CD14-positive monocyte (primary cell): ENCODE results near the gene KCNAB1. TPM values are rescaled to one million over a fixed set of nuclear protein-coding genes. Genes with fewer than 3 reads are reported as not detected.
A peak's percentile ranks its signal among the peaks of the same experiment; 100 is the strongest.

ENCODE experiments used
- DNase-seq, 3 donors: peaks; one replicate each; pipeline ENCODE4 v3.0.0-alpha.2; 2011 to 2022
- H2AFZ ChIP-seq: 2 replicates; pipeline ENCODE4 v1.6.0; 2012; ENCODE audit warnings: mild to moderate bottlenecking, low read depth, low read length, inconsistent platforms; ENCODE audit not compliant: insufficient read depth, poor library complexity, severe bottlenecking
- H3K27ac ChIP-seq, 2 donors: 1 replicate in 1 of 2; 2 replicates in 1 of 2; pipeline ENCODE4 v1.5.1; 2012 to 2013; ENCODE audit warnings: low read length in 2 of 2, control low read depth in 1 of 2, inconsistent platforms in 1 of 2, low read depth in 1 of 2, mild to moderate bottlenecking in 1 of 2
- H3K27me3 ChIP-seq, 2 donors: one replicate each; pipeline versions ENCODE4 v1.6.0 to v1.6.1; 2011 to 2013; ENCODE audit warnings: low read length in 2 of 2; ENCODE audit not compliant: control insufficient read depth in 2 of 2, insufficient read depth in 2 of 2
- H3K36me3 ChIP-seq, 2 donors: replicated peaks in 1 of 2; 1 replicate in 1 of 2; 2 replicates in 1 of 2; pipeline versions ENCODE4 v1.5.1 to v1.6.1; 2012 to 2013; ENCODE audit warnings: low read length in 2 of 2, control low read depth in 1 of 2, inconsistent platforms in 1 of 2, mild to moderate bottlenecking in 1 of 2; ENCODE audit not compliant: insufficient read depth in 2 of 2, control insufficient read depth in 1 of 2
- H3K4me1 ChIP-seq, 2 donors: 1 replicate in 1 of 2; 2 replicates in 1 of 2; pipeline versions ENCODE4 v1.5.1 to v1.6.1; 2012 to 2013; ENCODE audit warnings: low read length in 2 of 2, control low read depth in 1 of 2, inconsistent platforms in 1 of 2, mild to moderate bottlenecking in 1 of 2, moderate library complexity in 1 of 2; ENCODE audit not compliant: insufficient read depth in 2 of 2, control insufficient read depth in 1 of 2
- H3K4me2 ChIP-seq: replicated peaks from 2 replicates; pipeline ENCODE3; 2012; ENCODE audit warnings: low read length, moderate library complexity, mild to moderate bottlenecking; ENCODE audit not compliant: poor library complexity, severe bottlenecking; ENCODE audit errors: extremely low read depth
- H3K4me3 ChIP-seq, 3 experiments: fragments of 200-600 bp in 1 of 3; sonication (generic) in 1 of 3; replicated peaks in 1 of 3; 1 replicate in 2 of 3; 2 replicates in 1 of 3; pipeline ENCODE4 v1.5.1; 2011 to 2013; ENCODE audit warnings: low read length in 3 of 3, mild to moderate bottlenecking in 3 of 3, control low read depth in 2 of 3, low read depth in 2 of 3, inconsistent platforms in 1 of 3, moderate library complexity in 1 of 3
- H3K79me2 ChIP-seq: 2 replicates; pipeline ENCODE4 v1.6.0; 2012; ENCODE audit warnings: mild to moderate bottlenecking, control low read depth, inconsistent platforms, low read length, moderate library complexity; ENCODE audit not compliant: insufficient read depth
- H3K9ac ChIP-seq: 2 replicates; pipeline ENCODE4 v1.6.0; 2017; ENCODE audit warnings: low read length, mild to moderate bottlenecking; ENCODE audit not compliant: insufficient read depth, poor library complexity, severe bottlenecking
- H3K9me3 ChIP-seq, 2 donors: replicated peaks in 1 of 2; 1 replicate in 1 of 2; 2 replicates in 1 of 2; pipeline versions ENCODE4 v1.5.1 to v1.6.1; 2012 to 2013; ENCODE audit warnings: low read length in 2 of 2, control low read depth in 1 of 2; ENCODE audit not compliant: control insufficient read depth in 1 of 2, insufficient read depth in 1 of 2
- H4K20me1 ChIP-seq: 2 replicates; pipeline ENCODE4 v1.6.0; 2012; ENCODE audit warnings: mild to moderate bottlenecking, low read length, control low read depth, moderate library complexity; ENCODE audit not compliant: insufficient read depth
- H3K27ac Mint-ChIP-seq, 7 donors: one replicate each; pipeline ENCODE4 v1.8.0; 2020; ENCODE audit warnings: mild to moderate bottlenecking in 7 of 7, mixed read lengths in 7 of 7, moderate library complexity in 6 of 7, inconsistent platforms in 2 of 7
- H3K27me3 Mint-ChIP-seq, 3 donors: one replicate each; pipeline ENCODE4 v1.8.0; 2021 to 2022; ENCODE audit warnings: low read depth in 3 of 3, mild to moderate bottlenecking in 3 of 3, mixed read lengths in 3 of 3, moderate library complexity in 3 of 3, inconsistent platforms in 1 of 3
- H3K36me3 Mint-ChIP-seq, 2 donors: one replicate each; pipeline ENCODE4 v1.8.0; 2020; ENCODE audit warnings: mixed read lengths in 2 of 2, inconsistent platforms in 1 of 2, mild to moderate bottlenecking in 1 of 2
- H3K4me1 Mint-ChIP-seq: one replicate; pipeline ENCODE4 v1.8.0; 2020; ENCODE audit warnings: mild to moderate bottlenecking, mixed read lengths
- H3K4me3 Mint-ChIP-seq, 2 donors: one replicate each; pipeline ENCODE4 v1.8.0; 2020; ENCODE audit warnings: mild to moderate bottlenecking in 2 of 2, mixed read lengths in 2 of 2, moderate library complexity in 1 of 2
- H3K9me3 Mint-ChIP-seq, 7 donors: one replicate each; pipeline ENCODE4 v1.8.0; 2020 to 2022; ENCODE audit warnings: mixed read lengths in 7 of 7, mild to moderate bottlenecking in 6 of 7, moderate library complexity in 6 of 7, inconsistent platforms in 2 of 7
- CTCF ChIP-seq: fragments of 200-600 bp; IDR thresholded peaks from one replicate; pipeline ENCODE4 v1.8.0; 2022; ENCODE audit warnings: antibody characterized with exemption, mild to moderate bottlenecking
- WGBS: methylation state at CpG from one replicate; pipeline ENCODE4 v1.1.5; 2013; ENCODE audit warnings: missing lambda C conversion rate; ENCODE audit not compliant: insufficient coverage; 5-methylcytosine and 5-hydroxymethylcytosine counted together
- intact Hi-C, 2 donors: fragments of 100-400 bp; cut with micrococcal nuclease; formaldehyde crosslinking; loops; one replicate each; pipeline versions ENCODE4 v1.15.0 to v1.15.1; 2023
- polyA plus RNA-seq, 3 donors: library from polyadenylated mRNA; depleted of rRNA in 1 of 3; unstranded in 2 of 3; stranded (reverse) in 1 of 3; fragments of 300-500 nt in 2 of 3; fragments of >200 nt in 1 of 3; fragmentation: Illumina TruSeq in 2 of 3; gene quantifications; 1 replicate in 2 of 3; 2 replicates in 1 of 3; pipeline ENCODE4 v1.2.3, GENCODE V29; 2012 to 2021

The KCNAB1 gene
- polyA plus RNA-seq, 3 donors, result 0.08 to 0.14 TPM; not detected in 1

- H3K4me1 Mint-ChIP-seq, result peaks cover 5% of the 10 kb centered on the region
- Histone ChIP-seq H3K9me3 (no peaks in the 10 kb centered on the region), H4K20me1 (no peaks in the 10 kb centered on the region), H3K4me2 (no peak overlapping the region), H3K9ac (no peak overlapping the region), H3K79me2 (no peaks in the 10 kb centered on the region), H3K36me3 (peaks cover 34 to 74% of the 10 kb centered on the region in 2 donors), H3K27me3 (no peaks in the 10 kb centered on the region), H2AFZ (no peak overlapping the region), H3K4me1 (no peaks in the 10 kb centered on the region), H3K27ac (no peak overlapping the region), H3K4me3 (no peak overlapping the region)
- no peak for TF ChIP-seq CTCF
- no peak overlapping the region for H3K4me3 Mint-ChIP-seq
- H3K27me3 Mint-ChIP-seq, result peaks cover 0 to 4% (median 0%) of the 10 kb centered on the region in 3 donors
- DNase-seq, result no peak
- no peaks in the 10 kb centered on the region for H3K9me3 Mint-ChIP-seq
- no peak overlapping the region for H3K27ac Mint-ChIP-seq
- no CpG with 5 or more reads among the region's 2 CpGs for WGBS
- H3K36me3 Mint-ChIP-seq, result peaks cover 46 to 51% of the 10 kb centered on the region in 2 donors
- intact Hi-C loops, result loop anchor here in 1 of 2 donors (10.0 kb wide), 1 partner anchor 384 kb away; no protein-coding TSS in a partner anchor
These were observed 418.7 kb downstream of the KCNAB1 start for GRCh38 chr3:156539051-156539450.

GRCh38 chr3:156539802-156540201, 419.4 kb downstream of the KCNAB1 start:
- no CpG with 5 or more reads among the region's 1 CpG for WGBS
- Mint-ChIP-seq H3K36me3 (peaks cover 51 to 56% of the 10 kb centered on the region in 2 donors), H3K9me3 (no peaks in the 10 kb centered on the region), H3K27me3 (peaks cover 0 to 4% (median 0%) of the 10 kb centered on the region in 3 donors), H3K4me1 (peaks cover 5% of the 10 kb centered on the region), H3K4me3 (no peak overlapping the region), H3K27ac (peak overlapping the region in 1 of 7 donors; percentile 85)
- Histone ChIP-seq H3K9me3 (no peaks in the 10 kb centered on the region), H2AFZ (no peak overlapping the region), H3K36me3 (peaks cover 41 to 82% of the 10 kb centered on the region in 2 donors), H3K27me3 (no peaks in the 10 kb centered on the region), H3K27ac (no peak overlapping the region), H3K4me2 (no peak overlapping the region), H3K4me3 (no peak overlapping the region), H3K4me1 (no peaks in the 10 kb centered on the region), H4K20me1 (no peaks in the 10 kb centered on the region), H3K79me2 (peaks cover under 1% of the 10 kb centered on the region), H3K9ac (no peak overlapping the region)
- no peak for DNase-seq
- intact Hi-C loops, result loop anchor here in 1 of 2 donors (10.0 kb wide), 1 partner anchor 385 kb away; no protein-coding TSS in a partner anchor
- TF ChIP-seq CTCF, result no peak
